Sigmoid colon (tissue), 7 donors: ENCODE results near the gene ALKBH2. TPM values are rescaled to one million over a fixed set of nuclear protein-coding genes. Genes with fewer than 3 reads are reported as not detected.

Experiments used
- DNase-seq: peaks from one replicate; pipeline ENCODE4 v3.0.0-alpha.2; 2019
- H3K27ac ChIP-seq, 4 donors: fragments of 200-600 bp; sonication (generic); one replicate each; pipeline ENCODE4 v1.5.1; 2016 to 2019; ENCODE audit warnings: mild to moderate bottlenecking in 1 of 4
- H3K27me3 ChIP-seq, 3 donors: fragments of 200-600 bp; sonication (generic); one replicate each; pipeline ENCODE4 v1.5.1; 2019; ENCODE audit warnings: mild to moderate bottlenecking in 1 of 3
- H3K36me3 ChIP-seq, 4 donors: fragments of 200-600 bp; sonication (generic); one replicate each; pipeline ENCODE4 v1.5.1; 2016 to 2019
- H3K4me1 ChIP-seq, 4 donors: fragments of 200-600 bp; sonication (generic); one replicate each; pipeline ENCODE4 v1.5.1; 2017 to 2019
- H3K4me3 ChIP-seq, 4 donors: fragments of 200-600 bp; sonication (generic); one replicate each; pipeline ENCODE4 v1.5.1; 2017 to 2019; ENCODE audit warnings: mild to moderate bottlenecking in 2 of 4, moderate library complexity in 1 of 4
- H3K9me3 ChIP-seq, 4 donors: fragments of 200-600 bp in 3 of 4; sonication (generic) in 3 of 4; one replicate each; pipeline versions ENCODE4 v1.5.1 to v1.6.1; 2013 to 2019
- CTCF ChIP-seq, 4 experiments: fragments of 450-650 bp in 3 of 4; fragments of 200-600 bp in 1 of 4; IDR thresholded peaks; one replicate each; pipeline ENCODE4 v1.5.1; 2016 to 2019; ENCODE audit warnings: antibody characterized with exemption in 4 of 4, mild to moderate bottlenecking in 3 of 4, moderate library complexity in 2 of 4
- EP300 ChIP-seq, 4 donors: sonication (generic); formaldehyde crosslinking; IDR thresholded peaks; one replicate each; pipeline ENCODE4 v1.6.1; 2017; ENCODE audit warnings: antibody characterized with exemption in 4 of 4
- POLR2A ChIP-seq, 2 donors: fragments of 450-650 bp; IDR thresholded peaks; one replicate each; pipeline ENCODE4 v1.6.1; 2016; ENCODE audit warnings: antibody characterized with exemption in 2 of 2, mild to moderate bottlenecking in 2 of 2, moderate library complexity in 2 of 2
- POLR2AphosphoS5 ChIP-seq, 4 donors: sonication (generic); formaldehyde crosslinking; IDR thresholded peaks; one replicate each; pipeline ENCODE4 v1.6.1; 2017; ENCODE audit warnings: antibody characterized with exemption in 4 of 4
- WGBS, 2 donors: extraction: QIAGEN DNeasy Blood & Tissue Kit; methylation state at CpG; one replicate each; pipeline ENCODE4 v1.1.7; 2013; 5-methylcytosine and 5-hydroxymethylcytosine counted together
- intact Hi-C: fragments of 100-400 bp; cut with DNase I; formaldehyde crosslinking; loops from one replicate; pipeline ENCODE4 v1.15.1; 2023
- polyA plus RNA-seq, 3 donors: library from polyadenylated mRNA; stranded (reverse); fragments of 200-250 nt; gene quantifications; one replicate each; pipeline ENCODE4 v1.2.3, GENCODE V29; 2013
- total RNA-seq, 4 donors: library from RNA; depleted of rRNA; stranded (reverse); fragments of >200 nt; gene quantifications; one replicate each; pipeline ENCODE4 v1.1.0, GENCODE V29; 2016
- donor health status: healthy with polysubstance abuse.
- donor health status: Bipolar disorder and iron deficiency.
- donor health status: healthy.

ALKBH2 gene
- total and polyA plus RNA-seq, 7 donors: 5.3 to 29.3 (median 15.5) TPM

- TF ChIP-seq POLR2A (IDR thresholded peaks at IDR 0.05) (no peak), EP300 (IDR thresholded peaks at IDR 0.05) (no peak), POLR2AphosphoS5 (IDR thresholded peaks at IDR 0.05) (no peak), CTCF (IDR thresholded peaks at IDR 0.05) (no peak)
- no peaks in the 10 kb centered on the region for H3K27me3 ChIP-seq
- intact Hi-C loops: no loop called here
Measured at GRCh38 chr12:109121346-109121880, 28.1 kb upstream of the ALKBH2 start.

GRCh38 chr12:109120557-109120956 lies 27.3 kb upstream of the ALKBH2 start:
- H3K4me1 ChIP-seq: peaks cover 0 to 43% (median 36%) of the 10 kb centered on the region in 4 donors
- no peaks in the 10 kb centered on the region for H3K9me3 ChIP-seq
- no peak overlapping the region for H3K27ac ChIP-seq
- TF ChIP-seq POLR2A (IDR thresholded peaks at IDR 0.05): no peak
- no peak for TF ChIP-seq CTCF (IDR thresholded peaks at IDR 0.05)
- no peak for TF ChIP-seq POLR2AphosphoS5 (IDR thresholded peaks at IDR 0.05)
- TF ChIP-seq EP300 (IDR thresholded peaks at IDR 0.05): no peak
- no peak overlapping the region for H3K4me3 ChIP-seq
- intact Hi-C loops: no loop called here
- H3K27me3 ChIP-seq: no peaks in the 10 kb centered on the region
- WGBS, 2 donors: 78 to 81% methylated on average over 4 of the region's 4 CpGs
- no peaks in the 10 kb centered on the region for H3K36me3 ChIP-seq
- DNase-seq: peak; percentile 21

More at GRCh38 chr12:109121346-109121880, 28.1 kb upstream of the ALKBH2 start:
- Histone ChIP-seq H3K36me3 (no peaks in the 10 kb centered on the region), H3K4me1 (peaks cover 0 to 43% (median 35%) of the 10 kb centered on the region in 4 donors), H3K4me3 (no peak overlapping the region), H3K27ac (peak overlapping the region in 3 of 4 donors; percentile 12 to 22 (median 20)), H3K9me3 (no peaks in the 10 kb centered on the region)
- peak; percentile 44 for DNase-seq
- 92 to 95% methylated on average over 3 of the region's 3 CpGs for WGBS, 2 donors

- H3K36me3 ChIP-seq: no peaks in the 10 kb centered on the region
- peak; percentile 33 for DNase-seq
- TF ChIP-seq POLR2AphosphoS5 (IDR thresholded peaks at IDR 0.05) (no peak), POLR2A (IDR thresholded peaks at IDR 0.05) (no peak), CTCF (IDR thresholded peaks at IDR 0.05) (no peak), EP300 (IDR thresholded peaks at IDR 0.05) (no peak)
- H3K4me3 ChIP-seq: no peak overlapping the region
- H3K27ac ChIP-seq: peak overlapping the region; percentile 58 to 94 (median 92)
- intact Hi-C loops: no loop called here
- no peaks in the 10 kb centered on the region for H3K27me3 ChIP-seq
- WGBS, 2 donors: 76 to 88% methylated on average over 2 of the region's 2 CpGs
- no peaks in the 10 kb centered on the region for H3K9me3 ChIP-seq
- peaks cover 0 to 43% (median 36%) of the 10 kb centered on the region in 4 donors for H3K4me1 ChIP-seq
Measured at GRCh38 chr12:109120095-109120494, 26.8 kb upstream of the ALKBH2 start.

GRCh38 chr12:109116611-109116949 lies 23.3 kb upstream of the ALKBH2 start:
- no peaks in the 10 kb centered on the region for H3K27me3 ChIP-seq
- H3K27ac ChIP-seq: peak overlapping the region; percentile 91 to 94 (median 92)
- intact Hi-C loops: no loop called here
- H3K9me3 ChIP-seq: no peaks in the 10 kb centered on the region
- no peaks in the 10 kb centered on the region for H3K36me3 ChIP-seq
- peak overlapping the region in 3 of 4 donors; percentile 5 to 30 (median 26) for H3K4me3 ChIP-seq
- H3K4me1 ChIP-seq: peaks cover 0 to 64% (median 62%) of the 10 kb centered on the region in 4 donors
- WGBS, 2 donors: 71 to 83% methylated on average over 12 of the region's 12 CpGs
- DNase-seq: peak; percentile 75
- TF ChIP-seq EP300 (IDR thresholded peaks at IDR 0.05) (no peak), POLR2A (IDR thresholded peaks at IDR 0.05) (no peak), POLR2AphosphoS5 (IDR thresholded peaks at IDR 0.05) (peak in 2 of 4 donors; percentile 73 to 76), CTCF (IDR thresholded peaks at IDR 0.05) (no peak)
